H1 (cell line): Measurements from ENCODE around the gene TPSB2. TPM values are rescaled to one million over a fixed set of nuclear protein-coding genes. Genes with fewer than 3 reads are reported as not detected.

Experiments used
- ATF2 ChIP-seq: IDR thresholded peaks from 2 replicates; pipeline ENCODE4 v1.6.1; 2012; ENCODE audit warnings: low read length, inconsistent platforms
- ATF3 ChIP-seq: IDR thresholded peaks from 2 replicates; pipeline ENCODE4 v1.6.1; 2011; ENCODE audit warnings: low read depth, mild to moderate bottlenecking, low read length; ENCODE audit not compliant: insufficient read depth
- HDAC2 ChIP-seq, 2 experiments: fragments of 300-600 bp in 1 of 2; sonication (generic) in 1 of 2; IDR thresholded peaks; 2 replicates each; pipeline ENCODE4 v1.6.1; 2011 to 2012; ENCODE audit warnings: low read depth in 2 of 2, low read length in 2 of 2, mild to moderate bottlenecking in 2 of 2, moderate library complexity in 2 of 2, borderline replicate concordance in 1 of 2, inconsistent platforms in 1 of 2
- PHF8 ChIP-seq: fragments of 200-600 bp; sonication (generic); conservative IDR thresholded peaks from 2 replicates; pipeline ENCODE4 v1.7.1; 2012; ENCODE audit warnings: low read depth, mild to moderate bottlenecking, inconsistent platforms, low read length, moderate library complexity
- polyA plus RNA-seq, 7 experiments: library from polyadenylated mRNA; depleted of rRNA in 3 of 7; stranded (reverse) in 5 of 7; unstranded in 2 of 7; fragments of >200 nt in 5 of 7; fragments of 200-250 nt in 2 of 7; gene quantifications; 1 replicate in 5 of 7; 2 replicates in 1 of 7; 4 replicates in 1 of 7; pipeline versions ENCODE4 v1.2.1 to v1.2.3, GENCODE V29; 2011 to 2013; ENCODE audit warnings: missing spikeins in 2 of 7, mixed read lengths in 2 of 7
- total RNA-seq: library from RNA; stranded (reverse); fragmentation: NEBNext Ultra II Directional; extraction: Animal tissue kit (Norgen Biotek cat#: 25700); gene quantifications from 2 replicates; pipeline ENCODE4 v1.2.1, GENCODE V29; 2021

TPSB2 gene
- total and polyA plus RNA-seq, 2 of the 8 experiments (the other 6 are each of a cell fraction or from before 2014, with no cell fraction given), result 0.08 TPM; not detected in 1

DNA sequence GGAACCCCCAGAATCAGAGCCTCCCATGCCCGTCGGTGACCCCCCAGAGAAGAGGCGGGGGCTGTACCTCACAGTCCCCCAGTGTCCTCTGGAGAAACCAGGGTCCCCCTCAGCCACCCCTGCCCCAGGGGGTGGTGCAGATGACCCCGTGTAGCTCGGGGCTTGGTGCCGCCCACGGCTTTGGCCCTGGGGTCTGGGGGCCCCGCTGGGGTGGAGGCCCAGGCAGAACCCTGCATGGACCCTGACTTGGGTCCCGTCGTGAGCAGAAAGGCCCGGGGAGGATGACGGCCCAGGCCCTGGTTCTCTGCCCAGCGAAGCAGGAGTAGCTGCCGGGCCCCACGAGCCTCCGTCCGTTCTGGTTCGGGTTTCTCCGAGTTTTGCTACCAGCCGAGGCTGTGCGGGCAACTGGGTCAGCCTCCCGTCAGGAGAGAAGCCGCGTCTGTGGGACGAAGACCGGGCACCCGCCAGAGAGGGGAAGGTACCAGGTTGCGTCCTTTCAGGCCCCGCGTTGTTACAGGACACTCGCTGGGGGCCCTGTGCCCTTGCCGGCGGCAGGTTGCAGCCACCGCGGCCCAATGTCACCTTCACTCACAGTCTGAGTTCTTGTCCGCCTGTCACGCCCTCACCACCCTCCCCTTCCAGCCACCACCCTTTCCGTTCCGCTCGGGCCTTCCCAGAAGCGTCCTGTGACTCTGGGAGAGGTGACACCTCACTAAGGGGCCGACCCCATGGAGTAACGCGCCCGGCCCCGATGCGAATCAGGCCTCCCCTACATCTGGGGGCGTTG lies 8.9 kb downstream of the TPSB2 start (continued):
- TF ChIP-seq ATF3 (no peak), PHF8 (no peak), ATF2 (no peak), HDAC2 (IDR thresholded peaks at IDR 0.05; ENCODE audit: borderline replicate concordance in 1 of 2, low read depth in 2 of 2, low read length in 2 of 2) (no peak)
